ENCODE measurements around the gene PRRT1.
"Not testable (repeated sequence)": the region's sequence is repeated elsewhere in the genome, so short reads cannot be mapped to it uniquely, and the experiment has no call there.

Gene PRRT1
- 0.09 to 0.30 reads per million in 2 experiments for total RNA-seq

DNA sequence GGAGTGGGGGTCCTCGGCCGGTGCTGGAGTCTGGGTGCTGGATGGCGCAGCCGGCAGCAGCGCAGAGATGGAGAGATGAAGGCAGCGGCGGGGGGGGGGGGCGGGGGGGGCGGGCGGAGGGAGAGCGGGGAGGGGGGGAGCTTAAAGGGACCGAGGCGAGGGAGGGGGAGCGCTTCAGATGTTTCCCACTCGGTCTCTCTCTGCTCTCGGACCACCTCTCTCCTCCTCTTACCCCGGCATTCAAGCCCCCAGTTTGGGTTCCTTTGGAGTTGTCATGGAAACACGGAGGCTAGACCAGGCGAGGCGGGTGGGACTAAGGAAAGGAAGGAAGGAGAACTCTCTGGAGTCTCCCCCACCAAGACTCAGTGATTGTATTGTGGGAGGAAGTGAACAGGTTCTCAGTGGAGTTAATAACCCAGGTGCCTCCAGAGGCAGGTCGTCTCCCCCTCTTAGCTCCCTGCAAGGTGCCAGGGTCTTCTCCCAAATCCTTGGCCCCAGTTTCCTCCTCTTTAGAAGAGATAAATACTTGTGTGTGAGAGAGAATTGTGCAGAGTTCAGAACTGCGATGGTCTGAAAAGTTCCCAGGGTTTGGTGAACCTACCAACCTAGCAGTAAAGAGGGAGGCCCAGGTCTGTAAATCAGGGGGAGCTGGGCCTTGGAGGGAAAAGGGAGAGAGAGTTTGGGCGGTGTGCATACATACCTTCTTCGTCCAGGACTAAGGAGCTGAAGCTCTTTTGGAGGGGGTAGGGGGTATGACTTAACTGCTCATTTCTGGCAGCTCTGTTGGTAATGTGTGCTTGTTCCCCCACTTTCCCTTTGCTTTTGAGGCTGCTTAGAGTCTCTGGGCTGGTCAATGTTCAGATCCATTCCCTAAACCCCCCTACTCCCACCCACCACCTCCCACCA lies at the start of gene PRRT1:
TSS of gene PRRT1 (minus strand) at position 77 of the 906 bp plus-strand sequence. CDS start 112 bp downstream, outside the sequence.
- DNase-seq (ENCODE audit: low read depth): no peak

DNA sequence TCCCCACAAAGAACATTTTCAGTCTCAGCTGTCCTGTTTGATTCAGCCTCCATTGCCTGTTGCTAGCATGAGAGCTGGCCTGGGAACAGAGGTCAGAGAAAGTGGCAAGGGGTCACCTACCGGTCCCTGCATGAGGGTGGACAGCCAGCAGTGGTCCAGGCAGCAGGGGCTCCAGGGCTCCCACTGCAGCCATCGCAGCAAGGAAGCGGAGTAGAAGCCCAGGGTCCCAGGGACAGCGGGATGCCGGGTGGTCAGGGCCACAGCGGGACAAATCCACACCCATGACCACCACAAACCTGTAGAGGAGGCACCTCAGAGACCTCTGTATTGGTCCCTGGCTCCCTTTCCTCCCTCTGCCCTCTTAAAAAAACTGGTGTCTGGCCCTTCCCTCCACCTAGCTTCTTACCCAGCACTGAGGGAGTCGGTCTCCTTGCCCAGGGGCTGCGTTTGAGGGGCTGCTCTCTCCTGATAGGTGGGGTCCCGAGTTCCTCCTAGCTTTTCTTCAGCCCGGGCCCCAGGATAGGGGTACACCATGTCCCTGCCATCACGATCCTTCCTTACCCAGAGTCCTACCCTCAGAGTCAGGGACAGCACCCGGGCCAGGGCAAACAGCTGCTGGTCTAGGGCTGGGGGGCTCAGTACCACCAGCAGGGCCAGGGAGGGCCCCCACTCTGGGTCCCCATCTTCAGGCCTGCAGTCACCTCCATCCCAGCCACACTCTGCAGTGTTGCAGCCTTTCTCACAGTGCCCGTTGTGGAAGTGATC lies 49.2 kb upstream of the PRRT1 start:
- no peak for DNase-seq (ENCODE audit: low read depth)

DNA sequence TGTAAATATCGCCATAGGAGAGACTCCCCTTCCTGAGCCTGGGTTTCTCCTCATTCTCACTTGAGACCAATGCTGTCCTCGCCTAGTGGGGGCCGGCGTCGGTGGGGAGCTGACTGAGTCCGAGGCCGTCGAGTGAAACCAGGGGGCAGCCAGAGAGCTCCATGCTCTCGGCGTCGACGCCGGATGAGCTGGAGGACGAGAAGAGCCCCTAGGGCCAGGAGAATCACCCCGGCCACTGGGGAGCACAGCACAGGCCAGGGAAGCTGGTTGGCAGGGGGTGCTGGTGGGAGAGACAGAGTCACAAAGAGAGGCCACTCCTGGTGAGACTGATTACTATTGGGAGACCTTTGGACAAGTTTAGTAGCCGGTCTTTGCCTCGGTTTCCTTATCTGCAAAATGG lies 47.1 kb upstream of the PRRT1 start:
- no peak for DNase-seq (ENCODE audit: low read depth)

DNA sequence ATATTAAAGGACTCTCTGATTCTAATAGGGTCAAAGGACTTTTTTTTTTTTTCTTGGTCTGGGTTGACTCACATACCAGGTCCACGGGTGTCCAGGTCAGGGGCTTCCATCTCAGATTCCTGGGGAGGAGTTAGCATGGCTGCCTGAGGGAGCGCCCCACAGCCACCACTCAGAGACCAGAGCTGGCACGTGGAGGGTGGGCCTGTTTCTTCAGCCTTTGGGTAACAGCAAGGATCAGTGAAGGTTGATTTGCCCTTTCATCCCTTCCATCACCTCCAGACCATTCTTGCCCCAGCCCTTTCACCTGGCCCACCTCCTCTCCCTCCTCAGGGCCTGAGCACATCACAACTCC lies 46.6 kb upstream of the PRRT1 start:
- no peak for DNase-seq (ENCODE audit: low read depth)

DNA sequence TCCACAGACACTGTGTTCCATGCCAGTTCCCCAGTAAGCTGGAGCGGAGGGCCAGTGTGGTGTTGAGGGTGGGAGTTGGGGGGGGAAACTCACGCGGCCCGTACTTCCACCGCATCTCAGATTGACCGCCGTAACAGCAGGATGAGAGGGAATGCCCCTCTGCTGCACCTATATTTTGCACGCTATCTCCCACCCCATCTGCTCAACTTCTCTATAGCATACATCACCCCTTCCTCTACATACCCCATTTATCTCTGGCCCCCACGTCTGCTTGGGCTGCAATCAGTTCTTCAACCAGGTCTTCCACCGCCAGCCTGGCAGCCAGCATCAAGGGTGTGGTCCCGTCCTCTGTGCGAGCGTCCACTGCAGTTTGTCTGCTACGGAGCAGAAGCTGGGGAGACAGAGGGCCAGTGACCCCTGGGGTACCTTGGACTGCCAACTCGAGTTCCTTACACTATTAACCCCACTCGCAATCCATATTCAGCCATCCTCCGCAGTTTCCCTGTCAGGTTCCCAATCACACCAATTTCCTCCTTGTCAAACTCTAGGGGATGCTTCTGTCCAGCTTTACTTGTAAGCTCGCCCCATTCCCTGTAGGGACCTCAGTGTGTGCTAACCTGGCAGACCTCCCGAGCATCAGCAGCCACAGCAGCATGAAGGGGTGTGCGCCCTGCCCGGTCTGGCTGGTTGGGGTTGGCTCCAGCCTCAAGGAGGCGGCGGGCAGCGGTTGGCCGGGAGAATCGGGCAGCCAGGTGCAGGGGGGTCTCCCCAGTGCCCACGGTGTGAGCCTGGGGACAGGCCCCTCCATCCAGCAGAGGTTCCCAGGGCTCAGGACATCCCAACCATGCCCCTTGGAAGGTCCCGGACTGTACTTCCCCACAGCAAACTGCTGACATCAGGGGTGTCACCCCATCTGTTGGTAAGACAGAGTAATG lies 45.2 kb upstream of the PRRT1 start:
- no peak for DNase-seq (ENCODE audit: low read depth)

DNA sequence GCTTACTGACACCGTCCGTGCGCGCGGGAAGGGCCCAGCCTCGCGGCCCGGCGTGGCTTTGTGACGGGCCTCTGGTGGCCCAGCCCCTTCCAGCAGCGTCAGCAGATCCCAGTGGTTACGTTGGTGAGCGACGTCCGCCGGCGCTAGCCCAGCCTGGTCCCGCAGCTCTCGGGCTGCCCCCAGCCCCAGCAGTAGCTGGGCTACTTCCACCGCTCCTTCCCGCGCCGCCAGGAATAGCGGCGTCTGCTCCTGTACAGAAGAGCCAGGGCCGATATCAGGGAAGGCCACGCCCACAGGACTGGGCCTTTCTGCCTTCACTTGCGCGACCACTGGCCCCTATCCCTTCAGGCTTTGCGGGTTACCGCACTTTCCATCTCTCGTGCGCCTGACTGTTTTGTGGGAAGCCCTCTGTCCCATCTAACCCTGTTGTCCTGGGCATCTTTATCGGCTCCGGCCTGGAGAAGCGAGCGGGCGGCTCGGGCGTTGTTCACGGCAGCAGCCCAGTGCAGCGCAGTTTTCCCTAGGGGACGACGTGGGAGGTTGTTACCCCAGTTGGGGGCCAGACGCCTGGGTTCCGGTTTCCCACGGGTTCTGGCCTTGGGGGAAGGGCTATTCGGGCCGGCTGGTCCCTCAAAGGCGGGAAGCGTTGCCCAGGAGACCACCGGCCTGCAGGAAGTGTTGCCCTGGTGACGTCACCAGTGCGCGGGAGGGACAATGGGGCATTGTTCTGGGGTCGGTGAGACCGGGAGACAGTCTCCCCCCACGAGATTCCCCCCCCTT lies 44.4 kb upstream of the PRRT1 start:
- peak; percentile 34 for DNase-seq (ENCODE audit: low read depth)

DNA sequence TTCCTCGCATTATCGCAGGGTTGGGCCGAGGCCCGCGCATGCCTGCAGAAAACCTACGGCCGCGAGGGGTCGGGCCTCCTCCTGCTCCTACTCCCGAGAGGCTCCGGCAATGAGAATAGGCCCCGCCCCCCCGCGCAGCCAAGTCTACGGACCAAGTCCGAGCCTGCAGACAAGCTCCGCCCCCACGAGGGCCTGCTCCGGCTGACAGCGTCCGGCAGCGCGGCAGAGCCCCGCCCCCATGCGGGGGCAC lies 43.8 kb upstream of the PRRT1 start:
- DNase-seq (ENCODE audit: low read depth): peak; percentile 96

DNA sequence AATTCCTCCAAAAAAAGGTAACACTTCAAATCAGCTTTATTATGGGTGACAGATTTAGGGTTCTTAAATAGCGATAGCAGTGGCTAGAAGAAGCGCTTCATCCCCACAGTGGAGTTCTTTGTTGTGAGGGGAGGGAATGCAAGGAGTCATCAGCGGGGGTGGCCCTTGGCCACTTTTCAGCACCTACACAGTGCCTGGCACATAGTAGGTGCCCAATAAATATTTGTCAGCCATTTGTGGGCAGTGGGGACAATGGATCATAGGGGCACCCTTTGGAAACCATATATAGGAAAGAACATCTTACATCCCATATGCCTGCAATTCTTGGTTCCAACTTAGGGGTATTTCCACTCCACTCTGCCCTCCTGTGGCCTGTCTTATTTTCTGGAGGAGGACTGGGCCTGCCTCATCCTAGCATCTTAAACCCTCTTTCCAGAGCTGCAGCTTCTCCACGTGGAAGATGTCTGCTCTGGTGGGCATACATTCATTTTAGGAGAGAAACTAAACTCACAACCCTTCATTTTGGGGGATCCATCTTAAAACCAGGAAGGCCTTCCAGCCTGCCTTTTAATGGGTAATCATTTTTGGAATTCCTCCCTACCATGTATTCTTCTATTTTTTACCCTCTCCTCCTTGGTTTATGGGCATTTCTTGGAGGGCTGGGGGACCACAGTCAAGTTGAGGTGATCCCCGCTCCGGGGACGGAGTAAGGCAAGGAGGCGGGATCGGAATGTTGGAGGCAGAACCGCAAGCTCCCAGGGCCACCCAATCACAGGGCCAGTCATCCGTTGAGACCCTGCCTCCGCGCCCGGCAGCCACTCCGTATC lies 43.3 kb upstream of the PRRT1 start:
- DNase-seq (ENCODE audit: low read depth): no peak

DNA sequence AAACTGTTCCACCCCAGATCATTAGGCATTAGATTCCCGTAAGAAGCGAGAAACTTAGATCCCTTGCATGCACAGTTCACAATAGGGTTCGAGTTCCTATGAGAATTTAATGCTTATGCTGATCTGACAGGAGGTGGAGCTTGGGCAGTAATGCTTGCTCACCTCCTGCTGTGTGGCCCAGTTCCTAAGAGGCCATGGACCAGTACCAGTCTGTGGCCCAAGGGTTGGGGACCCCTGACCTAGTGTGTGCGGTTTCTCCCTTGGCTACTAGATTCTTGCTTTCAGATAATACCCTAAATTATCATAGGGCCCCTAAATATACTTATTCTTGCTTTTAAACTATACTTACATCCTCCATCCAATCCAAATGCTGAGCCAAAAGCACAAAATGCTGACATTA lies 42.6 kb upstream of the PRRT1 start:
- no peak for DNase-seq (ENCODE audit: low read depth)

DNA sequence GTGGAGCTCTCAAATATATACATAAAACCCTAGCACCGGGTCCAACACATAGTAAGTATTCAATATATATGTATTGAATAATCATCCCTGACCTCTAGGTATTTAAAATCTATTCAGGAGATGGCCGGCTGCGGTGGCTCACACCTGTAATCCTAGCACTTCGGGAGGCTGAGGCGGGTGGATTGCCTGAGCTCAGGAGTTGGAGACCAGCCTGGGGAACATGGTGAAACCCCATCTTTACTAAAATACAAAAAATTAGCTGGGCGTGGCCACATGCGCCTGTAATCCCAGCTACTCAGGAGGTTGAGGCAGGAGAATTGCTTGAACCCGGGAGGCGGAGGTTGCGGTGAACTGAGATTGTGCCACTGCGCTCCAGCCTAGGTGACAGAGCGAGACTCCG lies 41.4 kb upstream of the PRRT1 start:
- DNase-seq (ENCODE audit: low read depth): not testable (repeated sequence)

DNA sequence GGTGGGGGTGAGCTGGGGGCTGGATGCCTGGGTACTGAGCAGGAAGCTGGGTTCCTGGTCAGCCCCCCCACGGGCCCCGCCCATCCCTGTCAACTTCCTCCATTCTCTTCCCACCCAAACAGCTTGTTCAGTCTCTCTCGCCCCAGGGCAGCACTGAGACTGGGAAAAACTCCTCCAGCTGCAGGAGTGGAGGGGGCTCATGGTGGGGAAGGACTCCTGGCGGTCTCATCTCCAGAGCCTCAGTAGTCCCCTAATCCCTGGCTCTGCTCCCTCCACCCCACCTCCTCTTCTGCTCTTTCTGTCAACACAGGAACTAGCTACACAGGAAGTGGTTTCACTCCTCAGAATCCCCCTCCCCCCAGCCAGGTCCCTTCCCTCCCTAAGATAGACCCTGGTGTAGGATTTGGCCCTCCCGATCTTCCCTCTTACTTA lies 40.9 kb upstream of the PRRT1 start, which contains the start of gene GPSM3:
TSS of gene GPSM3 (minus strand) at position 36 of the 432 bp plus-strand sequence. CDS start 130 bp downstream, outside the sequence.
- DNase-seq (ENCODE audit: low read depth): peak; percentile 42

DNA sequence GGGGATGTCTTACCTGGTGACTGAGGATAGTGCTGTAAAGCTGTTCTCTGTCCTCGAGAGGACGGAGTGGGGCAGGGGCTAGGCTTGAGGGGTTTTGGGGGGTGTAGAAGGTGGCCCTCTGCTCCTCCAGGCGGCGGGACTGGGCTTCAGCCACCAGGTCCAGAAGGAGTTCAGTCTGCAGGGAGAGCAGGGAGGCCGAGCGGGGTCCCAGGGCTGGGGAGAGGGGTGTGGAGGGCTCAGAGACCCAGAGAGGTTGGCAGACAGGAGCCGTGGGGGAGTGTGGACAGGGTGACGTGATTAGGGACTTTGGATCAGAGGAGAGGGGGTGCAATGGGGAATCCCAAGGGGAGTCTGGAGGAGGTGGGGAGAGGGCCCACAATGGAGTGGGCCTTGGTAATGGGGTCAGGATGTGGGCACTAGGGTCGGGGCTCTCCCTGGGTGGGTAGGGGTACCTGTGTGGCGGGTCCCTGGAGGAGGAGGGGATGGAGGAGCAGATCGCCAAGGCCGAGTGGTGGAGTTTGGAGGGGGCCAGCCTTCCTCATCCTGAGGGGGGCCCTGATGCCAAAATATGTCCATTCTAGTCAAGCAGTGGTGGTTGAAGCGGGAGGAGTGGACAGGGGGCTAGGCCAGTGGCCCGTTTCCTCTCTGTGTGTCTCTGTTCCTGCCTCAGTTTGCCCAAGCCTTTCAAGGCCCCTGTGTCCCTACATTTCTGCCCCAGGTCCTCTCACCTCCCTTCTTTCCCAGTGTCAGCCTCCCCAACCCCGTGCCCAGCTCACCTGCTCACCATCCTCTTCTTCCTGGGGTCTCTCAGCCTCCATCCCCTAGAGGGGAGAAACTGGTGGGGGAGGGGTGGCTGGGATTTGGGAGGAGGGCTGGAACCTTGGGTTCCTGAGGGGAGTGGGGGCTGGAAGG lies 40.2 kb upstream of the PRRT1 start:
- no peak for DNase-seq (ENCODE audit: low read depth)

DNA sequence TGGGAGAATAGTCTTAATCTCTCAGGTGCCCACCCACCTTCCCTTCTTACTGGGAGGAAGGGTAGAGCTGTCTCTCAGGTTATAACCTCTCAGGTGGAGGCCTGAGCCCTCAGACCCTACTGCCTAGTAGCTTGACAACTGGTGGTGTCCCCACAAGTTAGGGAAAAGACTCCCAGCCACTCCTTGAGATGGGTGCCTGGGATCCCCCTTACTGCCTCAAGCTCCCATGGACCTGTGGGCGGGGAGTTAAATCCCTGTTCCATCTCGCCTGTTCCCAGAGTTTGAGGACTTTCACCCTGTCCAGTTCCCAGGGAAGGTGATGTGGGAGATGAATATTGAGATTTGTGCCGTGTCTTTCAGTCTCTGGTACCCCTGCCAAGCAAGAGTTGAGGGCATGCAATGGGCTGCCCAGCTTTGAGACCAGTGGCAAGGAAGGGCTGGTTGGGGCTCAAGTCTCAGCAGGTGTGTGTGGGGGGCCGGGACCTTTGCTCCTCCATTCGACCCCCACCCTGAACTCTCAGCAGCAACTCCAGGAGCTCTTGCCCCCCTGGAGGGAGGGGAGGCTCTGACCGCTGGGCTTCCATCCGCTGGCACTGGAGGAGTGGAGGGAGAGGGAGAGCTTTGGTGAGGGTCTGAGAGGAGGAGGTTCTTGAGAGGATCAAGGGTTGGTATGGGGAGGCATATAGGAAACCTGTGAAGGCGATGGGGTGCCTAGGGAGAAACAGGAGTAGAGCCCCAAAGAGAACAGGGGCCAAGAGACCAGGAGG lies 39.4 kb upstream of the PRRT1 start:
- no peak for DNase-seq (ENCODE audit: low read depth)

DNA sequence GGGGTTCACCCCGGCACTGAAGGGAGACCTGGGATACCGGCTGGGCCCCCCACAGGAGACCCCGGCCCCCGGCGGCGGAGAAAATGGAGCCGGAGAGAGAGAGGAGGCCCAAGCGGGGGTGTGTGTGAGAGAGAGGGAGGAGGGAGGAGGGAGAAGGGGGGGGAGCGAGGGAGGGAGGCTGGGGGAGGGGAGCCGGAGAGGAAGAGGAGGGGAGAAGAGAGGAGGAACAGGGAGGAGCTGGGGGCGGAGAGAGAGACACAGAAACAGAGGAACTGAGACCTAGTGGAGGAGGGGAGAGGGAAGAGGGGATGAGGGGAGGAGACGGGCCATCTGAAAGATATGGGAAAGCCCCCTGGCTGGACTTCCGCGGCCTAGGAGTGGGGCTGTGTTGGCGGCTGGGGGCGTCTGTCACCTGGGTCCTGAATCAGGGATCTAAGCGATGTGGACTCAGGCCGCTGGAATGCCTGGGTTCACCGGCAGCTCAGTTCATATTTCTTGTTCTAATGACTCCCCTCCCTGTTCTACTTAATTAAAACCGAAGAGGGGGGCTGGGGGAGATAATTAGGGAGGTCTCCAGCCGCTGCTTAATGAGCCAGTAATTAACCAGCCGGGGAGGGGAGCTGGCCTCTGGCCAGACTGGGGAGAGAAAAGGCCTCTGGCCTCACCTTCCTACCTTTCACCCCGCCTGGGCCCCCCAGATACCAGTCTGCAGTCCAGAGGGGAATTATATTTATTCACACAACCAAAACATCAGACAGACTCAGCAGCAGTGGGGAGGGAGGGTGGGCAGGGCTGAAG lies 38.5 kb upstream of the PRRT1 start, which contains the start of gene PBX2:
TSS of gene PBX2 (minus strand) at position 149 of the 798 bp plus-strand sequence. CDS start 287 bp downstream, outside the sequence.
- peak; percentile 76 for DNase-seq (ENCODE audit: low read depth)

DNA sequence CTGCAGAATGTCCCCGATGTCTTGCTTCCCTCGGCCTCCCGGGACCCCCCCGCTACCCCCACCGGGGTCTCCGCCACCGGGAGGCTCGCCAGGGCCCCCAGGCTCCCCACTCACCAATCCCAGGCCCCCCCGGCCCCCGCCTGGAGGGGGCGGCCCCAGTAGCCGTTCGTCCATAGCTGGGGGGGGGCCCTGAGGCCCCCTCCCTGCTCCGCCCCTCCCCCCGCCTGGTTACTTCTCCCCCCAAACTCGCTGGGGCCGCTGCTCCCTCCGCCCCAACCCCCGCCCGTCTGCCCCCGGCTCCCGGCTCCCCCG lies 38.0 kb upstream of the PRRT1 start:
- DNase-seq (ENCODE audit: low read depth): no peak

DNA sequence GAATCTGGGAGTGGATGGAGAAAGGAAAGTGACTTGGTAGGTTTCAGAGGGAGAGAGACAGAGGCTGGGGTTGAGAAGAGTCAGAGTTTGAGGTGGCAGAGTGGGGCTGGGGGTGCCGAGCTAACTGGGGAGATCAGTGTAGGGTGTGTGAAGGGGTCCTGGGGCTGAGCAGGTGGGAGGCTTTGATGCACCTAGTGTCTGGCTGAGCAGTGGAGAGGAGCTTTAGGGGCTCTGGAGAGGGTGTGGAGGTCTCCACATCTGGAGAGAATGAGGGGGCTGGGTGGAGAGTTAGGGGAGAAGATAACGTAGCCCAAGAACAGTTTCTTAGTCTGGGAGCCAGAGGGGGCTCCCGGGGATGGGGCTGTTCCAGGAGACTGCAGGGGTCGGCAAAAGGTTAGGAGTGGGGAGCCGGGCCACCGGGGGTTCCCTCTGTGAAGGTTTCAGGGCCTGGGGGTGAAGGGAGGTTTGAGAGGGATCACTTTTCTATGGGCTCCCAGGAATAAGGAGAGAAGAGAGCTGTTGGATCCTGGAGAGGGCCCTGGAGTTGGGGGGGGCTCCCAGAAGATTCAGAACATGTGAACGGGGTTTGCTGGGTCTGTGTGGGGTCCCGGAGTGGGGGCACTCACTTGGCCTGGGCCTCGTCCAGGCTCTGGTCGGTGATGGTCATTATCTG lies 37.5 kb upstream of the PRRT1 start:
- DNase-seq (ENCODE audit: low read depth): no peak

Measured in T follicular helper cell (primary cell).